NCI-H82 (cell line): ENCODE results near the gene DPH1.
"Not testable (repeated sequence)": the region's sequence is repeated elsewhere in the genome, so short reads cannot be mapped to it uniquely, and the experiment has no call there.

ENCODE experiments used
- DNase-seq: peaks from one replicate; lab custom pipeline; 2025; lab: John Stamatoyannopoulos, UW

Gene DPH1

GRCh38 chr17:2008332-2009126, 21.4 kb upstream of the DPH1 start:
- DNase-seq, result no peak

- no peak for DNase-seq
Observed at GRCh38 chr17:2009737-2010136, 20.2 kb upstream of the DPH1 start.

GRCh38 chr17:2011411-2012371, 18.3 kb upstream of the DPH1 start:
- DNase-seq, result no peak

DNA sequence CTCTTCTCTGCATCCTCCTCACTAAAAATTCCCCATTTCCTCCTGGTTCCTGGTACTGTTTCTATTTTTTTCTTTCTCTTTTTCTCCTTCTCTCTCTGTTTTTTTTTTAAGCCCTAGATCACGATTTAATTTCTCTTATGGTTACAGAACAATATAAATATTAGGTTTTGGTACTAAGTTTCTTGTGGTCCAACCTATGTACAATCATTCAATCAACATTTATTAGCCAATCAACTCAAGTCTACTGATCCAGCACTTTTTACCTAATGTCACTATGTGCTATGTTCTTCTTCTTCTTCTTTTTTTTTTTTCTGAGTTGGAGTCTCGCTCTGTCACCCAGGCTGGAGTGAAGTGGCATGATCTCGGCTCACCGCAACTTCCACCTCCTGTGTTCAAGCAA, 17.5 kb upstream of the DPH1 start:
- no peak for DNase-seq

DNA sequence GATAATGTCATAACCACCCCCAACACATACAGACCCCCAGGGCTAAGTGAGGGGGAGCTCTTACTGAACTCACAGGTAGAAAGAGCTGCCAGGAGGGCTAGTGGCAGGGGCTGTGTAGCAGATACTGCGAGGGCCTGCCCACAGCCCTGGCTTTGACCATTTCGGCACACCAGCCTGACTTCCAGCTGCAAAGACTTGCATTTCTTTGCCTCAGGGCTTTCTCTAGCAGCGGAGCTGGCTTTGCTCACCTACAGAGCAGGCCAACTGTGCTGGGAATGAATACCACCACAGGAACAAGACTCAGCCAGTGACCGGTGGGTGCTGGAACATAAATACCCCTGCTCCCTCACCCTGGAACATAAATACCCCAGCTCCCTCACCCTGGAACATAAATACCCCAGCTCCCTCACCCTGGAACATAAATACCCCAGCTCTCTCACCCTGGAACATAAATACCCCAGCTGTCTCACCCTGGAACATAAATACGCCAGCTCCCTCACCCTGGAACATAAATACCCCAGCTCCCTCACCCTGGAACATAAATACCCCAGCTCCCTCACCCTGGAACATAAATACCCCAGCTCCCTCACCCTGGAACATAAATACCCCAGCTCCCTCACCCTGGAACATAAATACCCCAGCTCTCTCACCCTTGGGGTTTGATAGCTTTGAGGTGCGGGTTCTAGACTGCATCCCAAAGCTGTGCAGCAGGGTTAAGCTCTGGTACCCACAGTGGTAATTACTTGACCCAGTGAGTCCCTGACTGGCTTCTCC, 16.5 kb upstream of the DPH1 start:
- not testable (repeated sequence) for DNase-seq

DNA sequence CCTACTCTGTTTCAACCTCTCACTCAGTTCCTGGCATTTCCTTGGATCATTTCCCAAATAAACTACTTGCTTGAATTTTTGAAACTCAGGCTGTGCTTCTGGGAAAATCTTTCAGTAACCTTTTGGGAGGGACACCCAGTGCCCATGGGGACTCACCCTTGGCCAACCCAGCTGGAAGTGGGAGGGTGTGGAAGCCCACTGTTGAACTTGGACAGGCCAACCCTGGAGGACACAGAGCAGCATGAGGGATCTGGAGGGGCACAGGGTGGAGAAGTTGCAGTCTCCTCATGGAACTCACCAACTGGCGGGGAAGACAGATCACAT, 16.0 kb upstream of the DPH1 start:
- no peak for DNase-seq

GRCh38 chr17:2015314-2015713, 14.6 kb upstream of the DPH1 start:
- no peak for DNase-seq

- no peak for DNase-seq
Observed at GRCh38 chr17:2016494-2016893, 13.5 kb upstream of the DPH1 start.

DNA sequence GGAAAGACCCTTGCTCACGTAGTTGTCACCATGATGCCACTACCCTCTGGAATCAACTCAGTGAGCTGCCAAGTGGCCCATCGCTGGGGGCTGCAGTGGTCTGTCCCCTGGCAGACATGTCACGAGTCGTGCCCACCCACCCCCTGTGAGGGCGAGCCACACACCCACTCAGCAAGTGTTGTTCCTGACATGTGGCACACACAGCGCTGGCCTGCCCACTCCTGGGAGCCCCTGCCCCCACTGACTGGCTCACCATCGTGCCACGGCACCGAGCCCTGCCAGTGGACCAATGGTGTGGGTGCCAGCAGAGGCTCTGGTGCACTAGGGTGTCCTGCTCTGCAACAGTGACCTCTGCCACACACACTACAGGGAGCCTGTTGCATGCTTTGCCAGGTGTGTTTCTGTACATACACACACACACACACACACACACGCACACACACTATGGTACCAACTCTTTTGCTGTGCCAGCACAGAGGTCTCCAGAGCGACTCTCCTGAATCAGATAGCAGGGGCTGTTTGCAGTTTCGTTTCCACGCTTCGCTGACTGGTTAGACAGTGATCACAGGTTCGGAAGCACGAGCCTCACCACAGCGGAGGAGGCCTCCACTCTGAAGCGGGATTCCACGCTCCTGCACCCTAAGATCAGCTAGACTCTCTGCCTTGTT, 12.5 kb upstream of the DPH1 start:
- no peak for DNase-seq

DNA sequence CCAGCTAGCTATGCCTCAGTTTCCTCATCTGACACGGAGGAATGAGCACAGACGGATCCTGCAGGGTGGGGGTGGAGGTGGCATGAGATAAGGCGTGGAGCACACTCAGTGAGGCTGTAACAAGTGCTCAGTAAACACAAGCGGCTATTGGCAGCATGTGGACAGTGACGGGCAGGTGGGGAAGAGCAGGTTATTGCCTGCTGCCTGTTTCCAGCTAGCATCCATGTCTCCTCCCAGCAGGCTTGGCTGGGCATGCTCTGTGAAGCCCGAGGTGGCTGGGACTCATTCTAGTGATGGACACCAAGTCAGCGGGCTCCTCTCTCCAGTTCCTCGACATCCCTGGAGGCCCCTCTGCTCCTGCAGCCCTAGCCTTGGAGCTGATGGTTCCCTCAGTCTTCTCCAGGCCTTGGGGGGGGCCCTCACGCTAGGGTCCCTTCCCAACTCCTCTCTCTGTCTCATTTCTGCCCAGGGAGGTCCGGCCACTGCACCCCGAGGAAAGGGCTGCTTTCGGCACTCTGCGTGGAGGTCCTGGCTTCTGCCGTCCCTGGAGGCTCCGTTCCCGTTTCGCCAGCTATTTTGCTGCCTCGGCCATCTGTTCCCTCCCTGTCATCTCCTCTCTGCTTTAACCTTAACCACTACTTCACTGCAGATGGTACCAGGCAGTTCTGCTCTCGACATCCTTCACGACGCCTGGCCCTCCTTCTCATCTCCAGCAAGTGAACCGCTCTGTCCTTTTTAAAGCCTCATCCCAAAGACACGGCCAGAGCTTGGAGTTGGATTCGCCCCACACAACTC, 11.0 kb upstream of the DPH1 start:
- peak; percentile 83 for DNase-seq

- no peak for DNase-seq
Observed at GRCh38 chr17:2019723-2020122, 10.2 kb upstream of the DPH1 start.

GRCh38 chr17:2020721-2021120, 9.2 kb upstream of the DPH1 start:
- no peak for DNase-seq

DNA sequence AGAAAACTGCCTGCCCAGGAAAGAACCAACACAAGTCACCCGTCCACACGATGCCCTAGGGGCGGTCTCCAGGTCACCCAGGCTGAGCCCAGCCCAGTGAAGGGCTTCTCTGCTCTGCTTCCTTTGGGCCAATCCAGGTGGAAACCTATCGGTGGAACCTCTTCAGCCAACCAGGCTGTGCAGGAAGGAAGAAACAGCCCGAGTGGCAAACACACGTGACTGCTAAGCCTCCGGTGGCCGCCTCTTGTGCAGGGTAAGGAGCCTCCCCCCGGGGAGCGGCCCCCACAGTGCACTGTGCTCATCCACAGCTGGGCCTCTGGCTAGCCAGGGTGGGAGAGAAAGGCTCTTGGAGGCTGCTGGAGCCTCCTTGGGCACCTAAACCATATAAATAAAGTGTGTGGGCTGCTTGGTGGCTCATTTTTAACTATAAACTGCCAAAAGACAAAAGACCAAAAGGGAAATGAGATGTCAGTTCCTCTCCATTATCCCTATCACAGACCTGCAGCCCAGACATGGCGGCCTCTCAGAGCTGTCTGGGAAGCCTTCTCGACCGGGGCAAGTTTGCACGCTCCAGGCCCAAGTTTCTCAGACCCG, 7.2 kb upstream of the DPH1 start:
- no peak for DNase-seq

- no peak for DNase-seq
Observed at GRCh38 chr17:2023256-2023655, 6.7 kb upstream of the DPH1 start.

- peak; percentile 94 for DNase-seq
Observed at GRCh38 chr17:2023692-2024571, 6.0 kb upstream of the DPH1 start.

DNA sequence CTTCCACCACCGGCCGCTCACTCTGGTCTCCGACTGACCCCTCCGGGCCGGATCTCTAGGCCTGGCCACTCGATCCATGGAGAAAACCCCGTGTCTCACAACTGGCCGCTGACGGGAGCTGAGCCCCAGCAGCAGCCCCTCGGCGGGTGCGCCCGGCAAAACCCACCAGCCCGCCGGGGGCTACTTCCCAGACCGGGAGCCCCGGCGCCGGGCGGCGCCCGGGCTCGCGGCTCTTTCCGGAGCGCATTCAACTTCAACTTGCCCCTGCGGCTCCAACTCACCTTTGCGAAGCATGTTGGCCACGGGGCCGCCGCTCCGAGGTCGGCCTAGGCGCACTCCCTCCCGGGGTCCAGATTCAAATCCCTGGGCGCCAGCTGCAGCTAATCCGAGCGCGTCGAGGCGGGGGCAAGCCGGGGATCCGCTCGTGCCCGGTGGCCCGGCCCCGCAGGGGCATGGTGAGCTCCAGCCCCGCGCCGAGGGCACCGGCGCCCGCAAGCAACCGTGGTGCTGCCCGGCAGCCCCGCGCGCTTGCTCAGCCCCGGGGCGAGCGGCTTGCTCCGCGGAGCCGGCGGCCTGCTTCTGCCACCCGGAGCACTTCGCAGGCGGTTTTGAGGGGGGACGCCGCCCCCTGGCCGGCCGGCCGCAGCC, 5.3 kb upstream of the DPH1 start:
- peak; percentile 60 for DNase-seq

GRCh38 chr17:2025220-2025621, 4.7 kb upstream of the DPH1 start, which contains the start of gene RTN4RL1:
TSS of gene RTN4RL1 (minus strand) at chr17:2025334. CDS start at chr17:2024865, 469 bp downstream.
- peak; percentile 95 for DNase-seq

- DNase-seq, result peak; percentile 95
Observed at GRCh38 chr17:2025622-2026309, 4.2 kb upstream of the DPH1 start.
